Measurements from ENCODE around the gene SLC7A10. TPM values are rescaled to one million over a fixed set of nuclear protein-coding genes. Genes with fewer than 3 reads are reported as not detected.
"Not testable (repeated sequence)": the region's sequence is repeated elsewhere in the genome, so short reads cannot be mapped to it uniquely, and the experiment has no call there.

SLC7A10 gene
- total RNA-seq, 2 donors from 2014 or later, result 0.22 TPM; not detected in 1

- intact Hi-C loops (cut with DNase I, micrococcal nuclease), result no loop called here
- ATAC-seq, result peak; percentile 76
- peak in 1 of 2 donors; percentile 62 for DNase-seq
These were observed 1.0 kb upstream of the SLC7A10 start for GRCh38 chr19:33226550-33227241.

- intact Hi-C loops (cut with DNase I, micrococcal nuclease), result no loop called here
- DNase-seq (no peak), ATAC-seq (peak; percentile 3)
These were observed 774 bp downstream of the SLC7A10 start for GRCh38 chr19:33224694-33225457.

GRCh38 chr19:33222255-33222654 lies 3.4 kb downstream of the SLC7A10 start:
- DNase-seq; ATAC-seq; intact Hi-C loops (cut with DNase I, micrococcal nuclease): not testable (repeated sequence)

GRCh38 chr19:33221638-33222037 lies 4.0 kb downstream of the SLC7A10 start:
- ATAC-seq (no peak), DNase-seq (no peak)
- intact Hi-C loops (cut with DNase I, micrococcal nuclease), result no loop called here

- DNase-seq (no peak), ATAC-seq (no peak)
- intact Hi-C loops (cut with DNase I, micrococcal nuclease), result no loop called here
These were observed 4.9 kb downstream of the SLC7A10 start for GRCh38 chr19:33220735-33221134.

GRCh38 chr19:33220115-33220514 lies 5.5 kb downstream of the SLC7A10 start:
- DNase-seq (no peak), ATAC-seq (no peak)
- intact Hi-C loops (cut with DNase I, micrococcal nuclease), result no loop called here

GRCh38 chr19:33219261-33219815 lies 6.3 kb downstream of the SLC7A10 start:
- DNase-seq (no peak), ATAC-seq (no peak)
- intact Hi-C loops (cut with DNase I, micrococcal nuclease), result no loop called here

- intact Hi-C loops (cut with DNase I, micrococcal nuclease), result no loop called here
- no peak for ATAC-seq
- DNase-seq, result no peak
These were observed 7.8 kb downstream of the SLC7A10 start for GRCh38 chr19:33217881-33218280.

GRCh38 chr19:33216198-33216830 lies 9.3 kb downstream of the SLC7A10 start:
- no peak for ATAC-seq
- DNase-seq, result no peak
- intact Hi-C loops (cut with DNase I, micrococcal nuclease), result no loop called here

GRCh38 chr19:33215438-33216197 lies 10.0 kb downstream of the SLC7A10 start:
- ATAC-seq (no peak), DNase-seq (no peak)
- intact Hi-C loops (cut with DNase I, micrococcal nuclease), result no loop called here

- DNase-seq, result peak in 1 of 2 donors; percentile 23
- peak; percentile 66 for ATAC-seq
- intact Hi-C loops (cut with DNase I, micrococcal nuclease), result no loop called here
These were observed 11.1 kb downstream of the SLC7A10 start for GRCh38 chr19:33214596-33214995.

GRCh38 chr19:33212436-33213172 lies 13.0 kb downstream of the SLC7A10 start:
- intact Hi-C loops (cut with DNase I, micrococcal nuclease), result no loop called here
- DNase-seq (no peak), ATAC-seq (no peak)

GRCh38 chr19:33211794-33212435 lies 13.7 kb downstream of the SLC7A10 start:
- intact Hi-C loops (cut with DNase I, micrococcal nuclease), result no loop called here
- DNase-seq (no peak), ATAC-seq (no peak)

GRCh38 chr19:33210266-33210940 lies 15.2 kb downstream of the SLC7A10 start:
- ATAC-seq (no peak), DNase-seq (no peak)
- intact Hi-C loops (cut with DNase I, micrococcal nuclease), result no loop called here

GRCh38 chr19:33209850-33210230 lies 15.8 kb downstream of the SLC7A10 start:
- DNase-seq; intact Hi-C loops (cut with DNase I, micrococcal nuclease); ATAC-seq: not testable (repeated sequence)

- DNase-seq (no peak), ATAC-seq (no peak)
- intact Hi-C loops (cut with DNase I, micrococcal nuclease), result no loop called here
These were observed 16.5 kb downstream of the SLC7A10 start for GRCh38 chr19:33208904-33209849.
